ENCODE data around the gene ERCC1.

Gene ERCC1

DNA sequence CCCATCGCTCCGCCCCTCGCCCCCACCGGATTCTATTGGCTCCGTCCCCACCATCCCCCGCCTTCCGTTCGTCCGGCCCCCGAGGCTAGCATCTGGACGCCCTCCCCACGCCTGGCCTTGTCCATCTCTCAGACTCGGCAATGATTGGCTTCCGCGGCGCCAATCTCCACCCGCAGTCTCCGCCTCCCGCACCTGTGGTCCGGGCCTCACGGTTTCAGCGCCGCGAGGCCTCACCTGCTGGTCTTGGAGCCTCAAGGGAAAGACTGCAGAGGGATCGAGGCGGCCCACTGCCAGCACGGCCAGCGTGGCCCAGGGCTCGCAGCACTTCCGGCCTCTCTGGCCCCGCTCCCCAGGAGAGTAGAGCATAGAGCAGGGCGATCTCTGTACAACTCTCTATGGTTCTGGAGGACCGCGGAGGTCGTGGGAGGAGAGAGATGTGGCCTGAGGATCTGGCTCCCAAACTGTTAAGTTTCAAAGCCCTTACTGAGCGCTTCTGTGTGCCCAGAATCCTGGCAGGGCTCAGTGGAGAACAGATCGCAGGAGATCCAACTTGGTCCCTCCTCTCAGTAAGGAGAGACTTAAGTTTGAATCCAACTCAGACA is at the start of gene ERCC1:
TSS of gene ERCC1 (minus strand) at position 329 of the 602 bp plus-strand sequence. CDS start 543 bp downstream, outside the sequence.
- DNase-seq, result peak; percentile 96

- DNase-seq, result no peak
These were observed 49.6 kb upstream of the ERCC1 start for GRCh38 chr19:45473367-45473681.

GRCh38 chr19:45472563-45473366 is 49.0 kb upstream of the ERCC1 start:
- DNase-seq, result no peak

DNA sequence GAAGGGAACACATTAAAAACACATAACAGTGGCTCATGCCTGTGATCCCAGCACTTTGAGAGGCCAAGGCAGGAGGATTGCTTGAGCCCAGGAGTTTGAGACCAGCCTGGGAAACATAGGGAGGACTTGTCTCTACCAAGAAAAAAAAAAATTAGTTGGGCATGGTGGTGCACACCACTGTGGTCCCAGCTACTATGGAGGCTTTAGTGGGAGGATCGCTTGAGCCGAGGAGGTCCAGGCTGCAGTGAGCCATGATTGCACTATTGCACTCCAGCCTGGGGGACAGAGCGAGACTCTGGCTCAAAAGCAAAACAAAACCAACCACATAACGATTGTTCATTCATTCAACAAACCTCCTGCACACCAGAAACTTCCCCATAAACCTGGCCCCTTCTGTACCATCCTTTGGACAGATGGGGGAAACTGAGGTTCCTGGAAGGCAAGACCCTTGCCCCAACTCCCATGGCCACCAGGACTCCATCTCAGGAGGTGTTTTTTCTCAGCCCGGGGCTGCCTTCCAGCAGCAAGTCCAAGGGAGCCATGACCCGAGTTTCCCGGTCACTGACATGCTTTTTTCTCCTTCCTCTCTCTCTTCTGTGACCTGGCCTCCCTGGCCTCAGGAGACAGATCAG is 48.3 kb upstream of the ERCC1 start:
- DNase-seq, result no peak

- no peak for DNase-seq
These were observed 47.6 kb upstream of the ERCC1 start for GRCh38 chr19:45471111-45471930.

GRCh38 chr19:45470762-45471081 is 47.0 kb upstream of the ERCC1 start:
- no peak for DNase-seq

- DNase-seq, result no peak
These were observed 46.4 kb upstream of the ERCC1 start for GRCh38 chr19:45469945-45470761.

GRCh38 chr19:45469132-45469944 is 45.6 kb upstream of the ERCC1 start:
- DNase-seq, result peak; percentile 77

DNA sequence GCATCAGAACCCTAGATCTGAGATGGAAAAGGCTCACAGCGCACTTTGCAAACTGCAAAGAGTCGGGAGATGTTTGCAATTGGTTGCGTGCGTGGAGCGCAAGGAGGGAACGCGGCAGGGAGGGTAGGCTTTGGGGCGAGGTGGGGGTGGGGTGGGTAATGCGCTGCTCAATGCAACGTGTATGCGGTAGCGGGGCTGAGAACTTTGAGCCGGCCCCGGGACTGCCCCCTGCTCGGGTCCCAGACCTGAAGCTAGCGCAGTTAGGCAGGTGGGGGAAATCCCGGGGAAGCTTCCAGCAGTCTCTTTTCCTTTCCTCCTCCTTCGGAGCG is 45.0 kb upstream of the ERCC1 start:
- DNase-seq, result no peak

GRCh38 chr19:45468159-45468651 is 44.5 kb upstream of the ERCC1 start:
- no peak for DNase-seq

GRCh38 chr19:45467456-45468158 is 43.9 kb upstream of the ERCC1 start, which contains the start of gene FOSB:
TSS of gene FOSB (plus strand) at chr19:45467996. CDS start at chr19:45468587, 591 bp downstream.
- peak; percentile 78 for DNase-seq

GRCh38 chr19:45467115-45467455 is 43.4 kb upstream of the ERCC1 start:
- no peak for DNase-seq

DNA sequence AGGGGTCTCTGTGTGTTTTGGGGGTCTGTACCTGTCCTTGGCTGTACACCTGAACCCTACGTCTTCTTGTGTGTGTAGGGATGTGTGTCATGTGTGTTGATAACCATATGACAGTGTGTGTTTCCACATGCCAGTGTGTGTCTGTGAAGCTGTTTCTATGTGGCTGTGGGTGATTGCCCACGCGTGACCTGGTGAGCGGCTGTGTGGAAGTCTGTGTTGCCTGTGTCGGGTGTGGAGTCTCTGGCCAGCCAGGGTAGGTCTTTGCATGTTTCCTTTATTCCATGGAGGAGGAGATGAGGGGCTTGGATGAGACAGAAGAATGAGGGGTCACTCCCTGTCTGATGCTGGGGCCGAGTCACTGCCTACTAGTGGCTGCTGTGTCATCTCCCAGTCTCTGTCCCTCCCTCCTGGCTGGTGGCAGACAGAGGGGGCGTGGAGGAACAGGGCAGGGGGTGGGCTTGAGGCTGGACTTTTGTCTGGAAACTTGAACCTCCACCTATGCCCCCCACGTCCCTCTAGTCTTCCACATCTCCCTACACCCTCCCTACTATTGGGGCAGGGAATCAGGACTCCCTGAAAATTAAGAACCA is 41.2 kb upstream of the ERCC1 start:
- DNase-seq, result no peak

- no peak for DNase-seq
These were observed 40.6 kb upstream of the ERCC1 start for GRCh38 chr19:45464274-45464673.

DNA sequence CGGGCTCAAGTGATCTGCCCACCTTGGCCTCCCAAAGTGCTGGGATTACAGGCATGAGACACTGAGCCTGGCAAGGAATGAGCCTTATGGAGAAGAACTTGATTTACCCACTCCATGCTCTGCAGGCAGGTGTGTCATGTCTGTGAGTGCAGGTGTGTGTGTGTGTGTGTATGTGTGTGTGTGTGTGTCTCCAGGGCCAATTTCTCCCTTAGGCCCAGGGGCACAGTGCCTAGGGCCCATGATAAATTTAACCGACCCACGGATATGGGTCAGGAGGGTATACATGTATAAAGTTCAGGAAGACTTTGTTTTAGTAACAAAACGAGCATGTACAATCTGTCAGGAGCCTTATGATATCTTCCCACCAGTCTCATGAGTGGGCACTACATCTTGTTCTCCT is 39.5 kb upstream of the ERCC1 start:
- no peak for DNase-seq

DNA sequence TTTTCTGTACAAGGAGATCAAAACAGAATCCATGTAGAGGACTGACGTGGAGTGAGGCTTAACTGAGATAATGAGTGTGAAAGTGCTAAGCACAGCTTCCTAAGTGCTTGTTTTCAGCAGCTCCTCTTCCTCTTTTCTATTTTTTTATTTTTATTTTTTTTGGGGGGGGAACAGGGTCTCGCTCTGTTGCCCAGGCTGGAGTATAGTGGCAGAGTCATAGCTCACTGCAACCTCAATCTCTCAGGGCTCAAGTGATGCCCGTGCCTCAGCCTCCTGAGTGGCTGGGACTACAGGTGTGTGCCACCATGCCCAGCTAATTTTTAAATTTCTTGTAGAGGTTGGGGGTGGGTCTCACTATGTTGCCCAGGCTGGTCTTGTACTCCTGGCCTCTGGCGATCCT is 38.5 kb upstream of the ERCC1 start:
- no peak for DNase-seq

- no peak for DNase-seq
These were observed 37.2 kb upstream of the ERCC1 start for GRCh38 chr19:45460807-45461347.

GRCh38 chr19:45457776-45458175 is 34.1 kb upstream of the ERCC1 start:
- DNase-seq, result no peak

DNA sequence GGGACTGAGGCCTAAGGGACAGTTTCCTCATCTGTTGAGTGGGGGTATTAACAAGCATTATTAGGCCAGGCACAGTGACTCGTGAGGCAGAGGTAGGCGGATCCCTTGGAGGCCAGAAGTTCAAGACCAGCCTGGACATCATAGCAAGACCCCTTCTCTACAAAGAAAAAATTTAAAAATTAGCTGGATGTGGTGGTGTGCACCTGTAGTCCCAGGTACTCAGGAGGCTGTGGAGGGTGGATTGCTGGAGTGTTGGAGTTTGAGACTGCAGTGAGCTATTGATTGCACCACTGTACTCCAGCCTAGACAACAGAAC is 32.7 kb upstream of the ERCC1 start:
- no peak for DNase-seq

- peak; percentile 37 for DNase-seq
These were observed 32.2 kb upstream of the ERCC1 start for GRCh38 chr19:45455707-45456499.

Data from NCI-H2107 (cell line).